AG10803 (cell line): ENCODE results near the gene ACO2.

ENCODE experiments used
- DNase-seq: peaks from one replicate; pipeline ENCODE4 v3.0.0; 2010; ENCODE audit warnings: low read depth
- H3K4me3 ChIP-seq: 2 replicates; pipeline ENCODE4 v1.5.1; 2011; ENCODE audit warnings: mild to moderate bottlenecking, low read length, control low read depth
- TF ChIP-seq, protein P1 (sequence below): conservative IDR thresholded peaks from 2 replicates; pipeline ENCODE4 v1.5.1; 2011; ENCODE audit warnings: mild to moderate bottlenecking, low read length, control low read depth, inconsistent platforms

Gene ACO2

GRCh38 chr22:41521126-41521525, 52.2 kb downstream of the ACO2 start:
- DNase-seq = no peak
- TF ChIP-seq, protein P1, sequence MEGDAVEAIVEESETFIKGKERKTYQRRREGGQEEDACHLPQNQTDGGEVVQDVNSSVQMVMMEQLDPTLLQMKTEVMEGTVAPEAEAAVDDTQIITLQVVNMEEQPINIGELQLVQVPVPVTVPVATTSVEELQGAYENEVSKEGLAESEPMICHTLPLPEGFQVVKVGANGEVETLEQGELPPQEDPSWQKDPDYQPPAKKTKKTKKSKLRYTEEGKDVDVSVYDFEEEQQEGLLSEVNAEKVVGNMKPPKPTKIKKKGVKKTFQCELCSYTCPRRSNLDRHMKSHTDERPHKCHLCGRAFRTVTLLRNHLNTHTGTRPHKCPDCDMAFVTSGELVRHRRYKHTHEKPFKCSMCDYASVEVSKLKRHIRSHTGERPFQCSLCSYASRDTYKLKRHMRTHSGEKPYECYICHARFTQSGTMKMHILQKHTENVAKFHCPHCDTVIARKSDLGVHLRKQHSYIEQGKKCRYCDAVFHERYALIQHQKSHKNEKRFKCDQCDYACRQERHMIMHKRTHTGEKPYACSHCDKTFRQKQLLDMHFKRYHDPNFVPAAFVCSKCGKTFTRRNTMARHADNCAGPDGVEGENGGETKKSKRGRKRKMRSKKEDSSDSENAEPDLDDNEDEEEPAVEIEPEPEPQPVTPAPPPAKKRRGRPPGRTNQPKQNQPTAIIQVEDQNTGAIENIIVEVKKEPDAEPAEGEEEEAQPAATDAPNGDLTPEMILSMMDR = no peak
- H3K4me3 ChIP-seq = no peak overlapping the region

- H3K4me3 ChIP-seq = no peak overlapping the region
- TF ChIP-seq, protein P1 = no peak
- DNase-seq = no peak
Measured at GRCh38 chr22:41522813-41523212, 53.9 kb downstream of the ACO2 start.

GRCh38 chr22:41523464-41524221, 54.7 kb downstream of the ACO2 start:
- H3K4me3 ChIP-seq = no peak overlapping the region
- peak; percentile 36 for DNase-seq
- TF ChIP-seq, protein P1 = no peak

GRCh38 chr22:41524251-41524661, 55.3 kb downstream of the ACO2 start:
- peak; percentile 21 for DNase-seq
- TF ChIP-seq, protein P1 = no peak
- H3K4me3 ChIP-seq = no peak overlapping the region

GRCh38 chr22:41524809-41525449, 56.0 kb downstream of the ACO2 start:
- TF ChIP-seq, protein P1 = no peak
- no peak for DNase-seq
- H3K4me3 ChIP-seq = no peak overlapping the region

- H3K4me3 ChIP-seq = no peak overlapping the region
- no peak for DNase-seq
- TF ChIP-seq, protein P1 = no peak
Measured at GRCh38 chr22:41525450-41526225, 56.7 kb downstream of the ACO2 start.
